ENCODE data around the gene NRL. TPM values are rescaled to one million over a fixed set of nuclear protein-coding genes. Genes with fewer than 3 reads are reported as not detected.
A peak's percentile ranks its signal among the peaks of the same experiment; 100 is the strongest.

The NRL gene
- total and polyA plus RNA-seq, 9 of the 15 experiments (the other 6 are each of a cell fraction or from before 2014, with no cell fraction given) = 0.07 to 2.7 (median 1.4) TPM; not detected in 1

DNA sequence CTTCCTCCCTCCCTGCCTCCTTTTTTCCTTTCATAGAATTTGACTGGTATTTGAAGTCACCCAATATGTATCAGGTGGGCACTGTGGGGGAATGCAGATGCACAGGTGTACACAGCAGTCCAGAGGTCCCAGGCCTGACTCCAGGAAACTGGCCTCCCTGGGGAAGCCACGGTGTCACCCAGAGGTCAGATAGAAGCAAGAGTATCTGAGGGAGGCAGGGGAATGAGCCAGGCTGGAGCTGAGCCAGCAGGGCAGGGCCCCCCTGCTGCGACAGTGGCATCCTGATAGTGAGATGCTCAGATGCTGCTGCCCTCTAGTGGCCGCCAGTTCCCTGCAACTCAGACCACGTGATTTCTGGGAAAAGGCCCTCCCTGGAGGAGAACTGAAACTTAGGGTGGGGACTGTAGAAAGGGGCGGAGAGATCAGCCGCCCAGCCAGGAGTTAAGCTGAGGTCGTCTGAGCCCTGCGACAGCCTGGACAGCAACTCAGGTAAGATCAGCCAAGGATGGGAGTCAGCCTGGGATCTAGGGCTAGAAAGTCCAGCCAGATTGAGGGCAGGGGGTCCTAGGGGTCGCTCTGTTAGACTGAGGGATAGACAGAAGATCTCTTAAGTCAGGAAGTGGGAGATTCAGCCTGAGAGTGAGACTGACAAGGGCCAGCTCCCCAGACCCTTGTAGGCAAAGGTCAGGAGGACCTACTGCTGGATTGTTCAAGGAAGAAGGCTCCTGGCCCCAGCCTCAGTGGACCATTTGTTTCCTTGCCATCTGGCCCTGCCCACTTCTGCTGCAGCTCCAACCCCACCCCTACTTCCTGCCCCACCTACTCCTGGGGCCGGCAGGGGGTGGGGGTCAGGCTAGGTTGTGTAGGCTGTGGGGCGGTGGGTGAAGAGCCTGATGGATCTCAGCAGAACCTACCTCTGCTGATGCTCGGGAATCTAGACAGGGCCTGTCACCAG is 46.4 kb upstream of the NRL start, which contains the start of gene IRF9 (continued):
- TF ChIP-seq, protein P1, sequence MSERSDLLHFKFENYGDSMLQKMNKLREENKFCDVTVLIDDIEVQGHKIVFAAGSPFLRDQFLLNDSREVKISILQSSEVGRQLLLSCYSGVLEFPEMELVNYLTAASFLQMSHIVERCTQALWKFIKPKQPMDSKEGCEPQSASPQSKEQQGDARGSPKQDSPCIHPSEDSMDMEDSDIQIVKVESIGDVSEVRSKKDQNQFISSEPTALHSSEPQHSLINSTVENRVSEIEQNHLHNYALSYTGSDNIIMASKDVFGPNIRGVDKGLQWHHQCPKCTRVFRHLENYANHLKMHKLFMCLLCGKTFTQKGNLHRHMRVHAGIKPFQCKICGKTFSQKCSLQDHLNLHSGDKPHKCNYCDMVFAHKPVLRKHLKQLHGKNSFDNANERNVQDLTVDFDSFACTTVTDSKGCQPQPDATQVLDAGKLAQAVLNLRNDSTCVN (CRISPR knock-in tag; IDR thresholded peaks at IDR 0.05) = no peak
- TF ChIP-seq SRSF3 (IDR thresholded peaks at IDR 0.05; ENCODE audit: insufficient read depth, low read length) (no peak), SPI1 (IDR thresholded peaks at IDR 0.05; ENCODE audit: borderline replicate concordance, low read depth, low read length) (no peak), TEAD4 (IDR thresholded peaks at IDR 0.05; ENCODE audit: low read length) (no peak), TEAD4 (CRISPR knock-in tag; IDR thresholded peaks at IDR 0.05; ENCODE audit: borderline replicate concordance) (no peak), SMAD2 (IDR thresholded peaks at IDR 0.05; ENCODE audit: low read depth, low read length) (no peak), CTBP1 (IDR thresholded peaks at IDR 0.05; ENCODE audit: borderline replicate concordance) (peak; percentile 96), GATAD2A (IDR thresholded peaks at IDR 0.05) (no peak), EP300 (IDR thresholded peaks at IDR 0.05; ENCODE audit: low read length) (peak; percentile 42), BACH1 (tag; IDR thresholded peaks at IDR 0.05) (no peak), ZNF253 (CRISPR knock-in tag; conservative IDR thresholded peaks at IDR 0.05) (no peak), NKRF (IDR thresholded peaks at IDR 0.05; ENCODE audit: borderline replicate concordance) (no peak), NR4A1 (CRISPR knock-in tag; IDR thresholded peaks at IDR 0.05) (no peak), NR4A1 (tag; IDR thresholded peaks at IDR 0.05) (no peak), HNRNPLL (IDR thresholded peaks at IDR 0.05; ENCODE audit: low read depth, low read length, poor library complexity, severe bottlenecking) (no peak), TCF7 (IDR thresholded peaks at IDR 0.05; ENCODE audit: borderline replicate concordance) (no peak)
- TF ChIP-seq, protein P2, sequence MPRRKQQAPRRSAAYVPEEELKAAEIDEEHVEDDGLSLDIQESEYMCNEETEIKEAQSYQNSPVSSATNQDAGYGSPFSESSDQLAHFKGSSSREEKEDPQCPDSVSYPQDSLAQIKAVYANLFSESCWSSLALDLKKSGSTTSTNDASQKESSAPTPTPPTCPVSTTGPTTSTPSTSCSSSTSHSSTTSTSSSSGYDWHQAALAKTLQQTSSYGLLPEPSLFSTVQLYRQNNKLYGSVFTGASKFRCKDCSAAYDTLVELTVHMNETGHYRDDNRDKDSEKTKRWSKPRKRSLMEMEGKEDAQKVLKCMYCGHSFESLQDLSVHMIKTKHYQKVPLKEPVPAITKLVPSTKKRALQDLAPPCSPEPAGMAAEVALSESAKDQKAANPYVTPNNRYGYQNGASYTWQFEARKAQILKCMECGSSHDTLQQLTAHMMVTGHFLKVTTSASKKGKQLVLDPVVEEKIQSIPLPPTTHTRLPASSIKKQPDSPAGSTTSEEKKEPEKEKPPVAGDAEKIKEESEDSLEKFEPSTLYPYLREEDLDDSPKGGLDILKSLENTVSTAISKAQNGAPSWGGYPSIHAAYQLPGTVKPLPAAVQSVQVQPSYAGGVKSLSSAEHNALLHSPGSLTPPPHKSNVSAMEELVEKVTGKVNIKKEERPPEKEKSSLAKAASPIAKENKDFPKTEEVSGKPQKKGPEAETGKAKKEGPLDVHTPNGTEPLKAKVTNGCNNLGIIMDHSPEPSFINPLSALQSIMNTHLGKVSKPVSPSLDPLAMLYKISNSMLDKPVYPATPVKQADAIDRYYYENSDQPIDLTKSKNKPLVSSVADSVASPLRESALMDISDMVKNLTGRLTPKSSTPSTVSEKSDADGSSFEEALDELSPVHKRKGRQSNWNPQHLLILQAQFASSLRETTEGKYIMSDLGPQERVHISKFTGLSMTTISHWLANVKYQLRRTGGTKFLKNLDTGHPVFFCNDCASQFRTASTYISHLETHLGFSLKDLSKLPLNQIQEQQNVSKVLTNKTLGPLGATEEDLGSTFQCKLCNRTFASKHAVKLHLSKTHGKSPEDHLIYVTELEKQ (CRISPR knock-in tag; IDR thresholded peaks at IDR 0.05) = no peak
- TF ChIP-seq, protein P3, sequence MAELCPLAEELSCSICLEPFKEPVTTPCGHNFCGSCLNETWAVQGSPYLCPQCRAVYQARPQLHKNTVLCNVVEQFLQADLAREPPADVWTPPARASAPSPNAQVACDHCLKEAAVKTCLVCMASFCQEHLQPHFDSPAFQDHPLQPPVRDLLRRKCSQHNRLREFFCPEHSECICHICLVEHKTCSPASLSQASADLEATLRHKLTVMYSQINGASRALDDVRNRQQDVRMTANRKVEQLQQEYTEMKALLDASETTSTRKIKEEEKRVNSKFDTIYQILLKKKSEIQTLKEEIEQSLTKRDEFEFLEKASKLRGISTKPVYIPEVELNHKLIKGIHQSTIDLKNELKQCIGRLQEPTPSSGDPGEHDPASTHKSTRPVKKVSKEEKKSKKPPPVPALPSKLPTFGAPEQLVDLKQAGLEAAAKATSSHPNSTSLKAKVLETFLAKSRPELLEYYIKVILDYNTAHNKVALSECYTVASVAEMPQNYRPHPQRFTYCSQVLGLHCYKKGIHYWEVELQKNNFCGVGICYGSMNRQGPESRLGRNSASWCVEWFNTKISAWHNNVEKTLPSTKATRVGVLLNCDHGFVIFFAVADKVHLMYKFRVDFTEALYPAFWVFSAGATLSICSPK (IDR thresholded peaks at IDR 0.05; ENCODE audit: borderline replicate concordance) = no peak
- TF ChIP-seq, protein P4, sequence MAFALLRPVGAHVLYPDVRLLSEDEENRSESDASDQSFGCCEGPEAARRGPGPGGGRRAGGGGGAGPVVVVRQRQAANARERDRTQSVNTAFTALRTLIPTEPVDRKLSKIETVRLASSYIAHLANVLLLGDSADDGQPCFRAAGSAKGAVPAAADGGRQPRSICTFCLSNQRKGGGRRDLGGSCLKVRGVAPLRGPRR (CRISPR knock-in tag; IDR thresholded peaks at IDR 0.05) = no peak
